CD14-positive monocyte (primary cell): ENCODE results near the gene ITSN1. TPM values are rescaled to one million over a fixed set of nuclear protein-coding genes. Genes with fewer than 3 reads are reported as not detected.

Experiments used
- DNase-seq, 3 donors: peaks; one replicate each; pipeline ENCODE4 v3.0.0-alpha.2; 2011 to 2022
- H2AFZ ChIP-seq: 2 replicates; pipeline ENCODE4 v1.6.0; 2012; ENCODE audit warnings: mild to moderate bottlenecking, low read depth, low read length, inconsistent platforms; ENCODE audit not compliant: insufficient read depth, poor library complexity, severe bottlenecking
- H3K27ac ChIP-seq, 2 donors: 1 replicate in 1 of 2; 2 replicates in 1 of 2; pipeline ENCODE4 v1.5.1; 2012 to 2013; ENCODE audit warnings: low read length in 2 of 2, control low read depth in 1 of 2, inconsistent platforms in 1 of 2, low read depth in 1 of 2, mild to moderate bottlenecking in 1 of 2
- H3K27me3 ChIP-seq, 2 donors: one replicate each; pipeline versions ENCODE4 v1.6.0 to v1.6.1; 2011 to 2013; ENCODE audit warnings: low read length in 2 of 2; ENCODE audit not compliant: control insufficient read depth in 2 of 2, insufficient read depth in 2 of 2
- H3K36me3 ChIP-seq, 2 donors: replicated peaks in 1 of 2; 1 replicate in 1 of 2; 2 replicates in 1 of 2; pipeline versions ENCODE4 v1.5.1 to v1.6.1; 2012 to 2013; ENCODE audit warnings: low read length in 2 of 2, control low read depth in 1 of 2, inconsistent platforms in 1 of 2, mild to moderate bottlenecking in 1 of 2; ENCODE audit not compliant: insufficient read depth in 2 of 2, control insufficient read depth in 1 of 2
- H3K4me1 ChIP-seq, 2 donors: 1 replicate in 1 of 2; 2 replicates in 1 of 2; pipeline versions ENCODE4 v1.5.1 to v1.6.1; 2012 to 2013; ENCODE audit warnings: low read length in 2 of 2, control low read depth in 1 of 2, inconsistent platforms in 1 of 2, mild to moderate bottlenecking in 1 of 2, moderate library complexity in 1 of 2; ENCODE audit not compliant: insufficient read depth in 2 of 2, control insufficient read depth in 1 of 2
- H3K4me2 ChIP-seq: replicated peaks from 2 replicates; pipeline ENCODE3; 2012; ENCODE audit warnings: low read length, moderate library complexity, mild to moderate bottlenecking; ENCODE audit not compliant: poor library complexity, severe bottlenecking; ENCODE audit errors: extremely low read depth
- H3K4me3 ChIP-seq, 3 experiments: fragments of 200-600 bp in 1 of 3; sonication (generic) in 1 of 3; replicated peaks in 1 of 3; 1 replicate in 2 of 3; 2 replicates in 1 of 3; pipeline ENCODE4 v1.5.1; 2011 to 2013; ENCODE audit warnings: low read length in 3 of 3, mild to moderate bottlenecking in 3 of 3, control low read depth in 2 of 3, low read depth in 2 of 3, inconsistent platforms in 1 of 3, moderate library complexity in 1 of 3
- H3K79me2 ChIP-seq: 2 replicates; pipeline ENCODE4 v1.6.0; 2012; ENCODE audit warnings: mild to moderate bottlenecking, control low read depth, inconsistent platforms, low read length, moderate library complexity; ENCODE audit not compliant: insufficient read depth
- H3K9ac ChIP-seq: 2 replicates; pipeline ENCODE4 v1.6.0; 2017; ENCODE audit warnings: low read length, mild to moderate bottlenecking; ENCODE audit not compliant: insufficient read depth, poor library complexity, severe bottlenecking
- H3K9me3 ChIP-seq, 2 donors: replicated peaks in 1 of 2; 1 replicate in 1 of 2; 2 replicates in 1 of 2; pipeline versions ENCODE4 v1.5.1 to v1.6.1; 2012 to 2013; ENCODE audit warnings: low read length in 2 of 2, control low read depth in 1 of 2; ENCODE audit not compliant: control insufficient read depth in 1 of 2, insufficient read depth in 1 of 2
- H4K20me1 ChIP-seq: 2 replicates; pipeline ENCODE4 v1.6.0; 2012; ENCODE audit warnings: mild to moderate bottlenecking, low read length, control low read depth, moderate library complexity; ENCODE audit not compliant: insufficient read depth
- H3K27ac Mint-ChIP-seq, 7 donors: one replicate each; pipeline ENCODE4 v1.8.0; 2020; ENCODE audit warnings: mild to moderate bottlenecking in 7 of 7, mixed read lengths in 7 of 7, moderate library complexity in 6 of 7, inconsistent platforms in 2 of 7
- H3K27me3 Mint-ChIP-seq, 3 donors: one replicate each; pipeline ENCODE4 v1.8.0; 2021 to 2022; ENCODE audit warnings: low read depth in 3 of 3, mild to moderate bottlenecking in 3 of 3, mixed read lengths in 3 of 3, moderate library complexity in 3 of 3, inconsistent platforms in 1 of 3
- H3K36me3 Mint-ChIP-seq, 2 donors: one replicate each; pipeline ENCODE4 v1.8.0; 2020; ENCODE audit warnings: mixed read lengths in 2 of 2, inconsistent platforms in 1 of 2, mild to moderate bottlenecking in 1 of 2
- H3K4me1 Mint-ChIP-seq: one replicate; pipeline ENCODE4 v1.8.0; 2020; ENCODE audit warnings: mild to moderate bottlenecking, mixed read lengths
- H3K4me3 Mint-ChIP-seq, 2 donors: one replicate each; pipeline ENCODE4 v1.8.0; 2020; ENCODE audit warnings: mild to moderate bottlenecking in 2 of 2, mixed read lengths in 2 of 2, moderate library complexity in 1 of 2
- H3K9me3 Mint-ChIP-seq, 7 donors: one replicate each; pipeline ENCODE4 v1.8.0; 2020 to 2022; ENCODE audit warnings: mixed read lengths in 7 of 7, mild to moderate bottlenecking in 6 of 7, moderate library complexity in 6 of 7, inconsistent platforms in 2 of 7
- WGBS: methylation state at CpG from one replicate; pipeline ENCODE4 v1.1.5; 2013; ENCODE audit warnings: missing lambda C conversion rate; ENCODE audit not compliant: insufficient coverage; 5-methylcytosine and 5-hydroxymethylcytosine counted together
- intact Hi-C, 2 donors: fragments of 100-400 bp; cut with micrococcal nuclease; formaldehyde crosslinking; loops; one replicate each; pipeline versions ENCODE4 v1.15.0 to v1.15.1; 2023
- polyA plus RNA-seq, 3 donors: library from polyadenylated mRNA; depleted of rRNA in 1 of 3; unstranded in 2 of 3; stranded (reverse) in 1 of 3; fragments of 300-500 nt in 2 of 3; fragments of >200 nt in 1 of 3; fragmentation: Illumina TruSeq in 2 of 3; gene quantifications; 1 replicate in 2 of 3; 2 replicates in 1 of 3; pipeline ENCODE4 v1.2.3, GENCODE V29; 2012 to 2021
- TF ChIP-seq, protein P1 (sequence below): fragments of 200-600 bp; IDR thresholded peaks from one replicate; pipeline ENCODE4 v1.8.0; 2022; ENCODE audit warnings: antibody characterized with exemption, mild to moderate bottlenecking

Gene ITSN1
- polyA plus RNA-seq, 3 donors: 4.7 to 10.3 (median 5.1) TPM

DNA sequence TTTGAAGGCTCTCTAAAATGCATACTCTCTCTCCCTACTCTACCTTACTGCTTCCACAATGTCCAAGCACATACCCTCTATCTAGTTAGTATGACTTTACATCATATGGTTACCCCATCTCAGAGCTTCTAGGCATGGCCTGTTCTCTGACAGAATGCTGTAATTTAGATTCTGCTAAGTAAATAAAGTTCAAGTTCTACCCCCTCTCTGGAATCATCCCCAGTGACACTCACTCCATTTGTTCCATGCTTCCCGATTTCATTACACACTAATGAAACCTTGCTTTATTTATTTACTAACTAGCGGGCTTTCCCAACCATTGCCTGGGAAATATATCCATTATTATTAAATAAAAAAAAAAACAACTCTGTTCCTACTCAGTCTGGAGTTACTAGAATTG, 8.0 kb upstream of the ITSN1 start:
- peaks cover 16 to 33% of the 10 kb centered on the region in 2 donors for H3K36me3 ChIP-seq
- peaks cover 27 to 39% of the 10 kb centered on the region in 2 donors for H3K36me3 Mint-ChIP-seq
- TF ChIP-seq, protein P1, sequence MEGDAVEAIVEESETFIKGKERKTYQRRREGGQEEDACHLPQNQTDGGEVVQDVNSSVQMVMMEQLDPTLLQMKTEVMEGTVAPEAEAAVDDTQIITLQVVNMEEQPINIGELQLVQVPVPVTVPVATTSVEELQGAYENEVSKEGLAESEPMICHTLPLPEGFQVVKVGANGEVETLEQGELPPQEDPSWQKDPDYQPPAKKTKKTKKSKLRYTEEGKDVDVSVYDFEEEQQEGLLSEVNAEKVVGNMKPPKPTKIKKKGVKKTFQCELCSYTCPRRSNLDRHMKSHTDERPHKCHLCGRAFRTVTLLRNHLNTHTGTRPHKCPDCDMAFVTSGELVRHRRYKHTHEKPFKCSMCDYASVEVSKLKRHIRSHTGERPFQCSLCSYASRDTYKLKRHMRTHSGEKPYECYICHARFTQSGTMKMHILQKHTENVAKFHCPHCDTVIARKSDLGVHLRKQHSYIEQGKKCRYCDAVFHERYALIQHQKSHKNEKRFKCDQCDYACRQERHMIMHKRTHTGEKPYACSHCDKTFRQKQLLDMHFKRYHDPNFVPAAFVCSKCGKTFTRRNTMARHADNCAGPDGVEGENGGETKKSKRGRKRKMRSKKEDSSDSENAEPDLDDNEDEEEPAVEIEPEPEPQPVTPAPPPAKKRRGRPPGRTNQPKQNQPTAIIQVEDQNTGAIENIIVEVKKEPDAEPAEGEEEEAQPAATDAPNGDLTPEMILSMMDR: no peak
- H3K27ac ChIP-seq: no peak overlapping the region
- no peak overlapping the region for H3K4me3 ChIP-seq
- intact Hi-C loops: no loop called here
- no peak overlapping the region for H3K4me3 Mint-ChIP-seq
- no CpG with 5 or more reads among the region's 2 CpGs for WGBS
- peaks cover 0 to 15% (median 0%) of the 10 kb centered on the region in 7 donors for H3K9me3 Mint-ChIP-seq
- no peak for DNase-seq
- H3K27me3 Mint-ChIP-seq: no peaks in the 10 kb centered on the region
- H3K4me2 ChIP-seq: no peak overlapping the region
- no peaks in the 10 kb centered on the region for H3K4me1 ChIP-seq
- H3K9me3 ChIP-seq: no peaks in the 10 kb centered on the region
- H2AFZ ChIP-seq: no peak overlapping the region
- H3K27ac Mint-ChIP-seq: no peak overlapping the region
- H4K20me1 ChIP-seq: peaks cover 22% of the 10 kb centered on the region
- H3K27me3 ChIP-seq: no peaks in the 10 kb centered on the region
- peaks cover 56% of the 10 kb centered on the region for H3K79me2 ChIP-seq
- peaks cover 6% of the 10 kb centered on the region for H3K4me1 Mint-ChIP-seq
- no peak overlapping the region for H3K9ac ChIP-seq

DNA sequence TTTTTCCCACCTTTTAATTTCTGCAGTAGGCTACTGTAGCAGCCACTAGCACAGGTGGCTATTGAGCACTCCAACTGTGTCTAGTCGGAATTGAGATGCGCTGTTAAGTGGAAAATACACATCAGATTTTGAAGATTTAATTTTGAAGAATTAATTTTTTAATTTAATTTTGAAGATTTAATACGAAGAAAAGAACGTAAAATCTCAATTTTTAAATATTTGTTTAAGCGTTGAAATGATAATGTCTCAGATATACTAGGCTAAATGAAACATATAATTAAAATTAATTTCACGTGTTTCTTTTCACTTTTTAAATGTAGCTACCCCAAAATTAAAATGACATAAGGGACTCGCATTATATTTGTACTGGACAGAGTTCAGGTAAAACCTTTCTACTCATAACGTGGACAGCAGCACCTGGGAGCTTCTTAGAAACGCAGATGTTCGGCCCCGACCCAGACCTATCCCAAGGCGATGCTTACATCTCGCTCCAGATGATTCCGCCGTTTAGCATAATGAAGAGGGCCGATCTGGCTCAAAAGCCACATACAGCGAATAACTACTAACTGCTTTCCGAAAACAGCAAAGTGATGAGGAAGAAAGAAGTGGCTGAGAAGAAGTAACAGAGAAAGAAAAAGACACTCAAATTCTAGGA, 1.5 kb upstream of the ITSN1 start:
- H3K36me3 ChIP-seq: no peaks in the 10 kb centered on the region
- H3K27ac ChIP-seq: peak overlapping the region; percentile 70 to 93
- H3K27me3 ChIP-seq: peaks cover 0 to 2% of the 10 kb centered on the region in 2 donors
- H3K27ac Mint-ChIP-seq: peak overlapping the region; percentile 91 to 99 (median 97)
- H3K4me3 Mint-ChIP-seq: peak overlapping the region; percentile 94 to 100
- H4K20me1 ChIP-seq: peaks cover 3% of the 10 kb centered on the region
- 25% methylated on average over 8 of the region's 18 CpGs for WGBS
- H2AFZ ChIP-seq: peak overlapping the region; percentile 96
- H3K79me2 ChIP-seq: peaks cover 56% of the 10 kb centered on the region
- H3K4me3 ChIP-seq: peak overlapping the region; percentile 78 to 87 (median 81)
- peak overlapping the region; percentile 84 for H3K9ac ChIP-seq
- H3K4me2 ChIP-seq: peak overlapping the region; percentile 87
- TF ChIP-seq, protein P1: no peak
- H3K27me3 Mint-ChIP-seq: peaks cover 0 to 10% (median 0%) of the 10 kb centered on the region in 3 donors
- H3K9me3 ChIP-seq: no peaks in the 10 kb centered on the region
- H3K4me1 ChIP-seq: peaks cover 33 to 43% of the 10 kb centered on the region in 2 donors
- intact Hi-C loops: loop anchor here (2.0 to 10.0 kb wide), 7 partner anchors 54 to 1366 kb away; partner anchors contain the start of genes GART (in 2 of the 2), SON (in 2 of the 2), DONSON (in 1 of the 2) and MIS18A (in 1 of the 2)
- peaks cover 40% of the 10 kb centered on the region for H3K4me1 Mint-ChIP-seq
- peaks cover 0 to 6% (median 0%) of the 10 kb centered on the region in 7 donors for H3K9me3 Mint-ChIP-seq
- H3K36me3 Mint-ChIP-seq: peaks cover 6 to 9% of the 10 kb centered on the region in 2 donors
- DNase-seq: no peak
